GM12864 (cell line): Measurements from ENCODE around the gene PCNX1.

Experiments
- DNase-seq: peaks from one replicate; pipeline ENCODE4 v3.0.0-alpha.2; 2011; ENCODE audit warnings: low read depth
- H3K4me3 ChIP-seq: 2 replicates; pipeline ENCODE4 v1.5.1; 2011; ENCODE audit warnings: mild to moderate bottlenecking, low read depth, low read length, control low read depth
- TF ChIP-seq, protein P1 (sequence below): IDR thresholded peaks from 2 replicates; pipeline ENCODE4 v1.5.1; 2011; ENCODE audit warnings: low read depth, mild to moderate bottlenecking, moderate library complexity, low read length, control low read depth, inconsistent platforms; ENCODE audit errors: missing control alignments

The PCNX1 gene

DNA sequence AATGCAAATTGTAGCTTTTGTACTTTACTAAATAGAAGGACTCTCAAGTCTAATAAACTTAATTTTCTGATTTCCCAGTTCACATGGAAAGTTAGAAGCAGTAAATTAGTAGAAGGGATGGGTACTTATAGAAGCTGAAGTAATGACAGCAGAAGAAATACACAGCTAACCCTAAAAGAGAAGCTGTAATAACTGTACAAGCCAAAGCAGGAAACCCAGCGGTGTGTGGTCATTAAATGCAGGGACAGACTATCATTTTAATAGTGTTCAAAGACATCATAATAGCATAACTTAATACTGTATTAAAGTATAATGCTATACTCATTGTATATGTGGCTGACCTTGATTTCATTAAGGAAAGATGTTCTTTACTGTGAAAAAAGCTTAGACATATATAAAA lies 74.9 kb downstream of the PCNX1 start:
- no peak overlapping the region for H3K4me3 ChIP-seq
- no peak for DNase-seq
- TF ChIP-seq, protein P1, sequence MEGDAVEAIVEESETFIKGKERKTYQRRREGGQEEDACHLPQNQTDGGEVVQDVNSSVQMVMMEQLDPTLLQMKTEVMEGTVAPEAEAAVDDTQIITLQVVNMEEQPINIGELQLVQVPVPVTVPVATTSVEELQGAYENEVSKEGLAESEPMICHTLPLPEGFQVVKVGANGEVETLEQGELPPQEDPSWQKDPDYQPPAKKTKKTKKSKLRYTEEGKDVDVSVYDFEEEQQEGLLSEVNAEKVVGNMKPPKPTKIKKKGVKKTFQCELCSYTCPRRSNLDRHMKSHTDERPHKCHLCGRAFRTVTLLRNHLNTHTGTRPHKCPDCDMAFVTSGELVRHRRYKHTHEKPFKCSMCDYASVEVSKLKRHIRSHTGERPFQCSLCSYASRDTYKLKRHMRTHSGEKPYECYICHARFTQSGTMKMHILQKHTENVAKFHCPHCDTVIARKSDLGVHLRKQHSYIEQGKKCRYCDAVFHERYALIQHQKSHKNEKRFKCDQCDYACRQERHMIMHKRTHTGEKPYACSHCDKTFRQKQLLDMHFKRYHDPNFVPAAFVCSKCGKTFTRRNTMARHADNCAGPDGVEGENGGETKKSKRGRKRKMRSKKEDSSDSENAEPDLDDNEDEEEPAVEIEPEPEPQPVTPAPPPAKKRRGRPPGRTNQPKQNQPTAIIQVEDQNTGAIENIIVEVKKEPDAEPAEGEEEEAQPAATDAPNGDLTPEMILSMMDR, result no peak

DNA sequence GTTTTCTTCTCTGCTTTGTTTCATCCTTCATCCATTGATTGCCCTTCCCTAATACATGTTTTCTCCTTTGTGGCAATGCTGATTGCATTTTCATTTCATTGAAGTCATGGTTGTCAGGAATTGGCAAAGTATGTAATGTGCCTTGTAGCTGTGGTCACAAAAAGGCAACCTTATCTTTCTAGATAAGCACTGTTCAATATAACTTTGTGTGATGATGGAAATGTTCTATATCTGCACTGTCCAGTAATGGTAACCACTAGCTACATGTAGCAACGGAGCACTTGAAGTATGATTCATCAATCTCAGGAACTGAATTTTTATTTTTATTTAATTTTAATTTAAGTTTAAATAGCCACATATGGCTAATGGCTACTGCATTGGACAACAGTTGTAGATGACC lies 79.8 kb downstream of the PCNX1 start:
- no peak for DNase-seq
- no peak overlapping the region for H3K4me3 ChIP-seq
- TF ChIP-seq, protein P1, result no peak

DNA sequence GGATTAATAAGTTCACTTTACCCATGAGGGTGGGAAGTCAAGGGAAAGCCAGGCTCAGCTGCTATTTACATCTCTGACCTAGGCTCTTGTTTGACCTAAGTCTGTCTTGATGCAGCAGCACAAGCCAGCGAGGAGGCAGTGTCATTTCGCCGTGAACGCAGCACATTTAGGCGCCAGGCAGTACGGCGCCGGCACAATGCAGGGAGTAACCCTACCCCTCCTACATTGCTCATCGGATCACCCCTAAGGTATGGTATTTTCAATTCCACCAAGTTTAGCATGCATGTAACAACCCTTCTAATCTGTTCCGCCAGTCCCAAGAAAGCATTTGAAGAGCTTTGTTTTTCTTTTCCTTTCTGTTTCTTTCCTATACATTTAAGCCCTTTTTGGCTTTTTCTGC lies 81.2 kb downstream of the PCNX1 start:
- no peak overlapping the region for H3K4me3 ChIP-seq
- DNase-seq, result no peak
- TF ChIP-seq, protein P1, result no peak

DNA sequence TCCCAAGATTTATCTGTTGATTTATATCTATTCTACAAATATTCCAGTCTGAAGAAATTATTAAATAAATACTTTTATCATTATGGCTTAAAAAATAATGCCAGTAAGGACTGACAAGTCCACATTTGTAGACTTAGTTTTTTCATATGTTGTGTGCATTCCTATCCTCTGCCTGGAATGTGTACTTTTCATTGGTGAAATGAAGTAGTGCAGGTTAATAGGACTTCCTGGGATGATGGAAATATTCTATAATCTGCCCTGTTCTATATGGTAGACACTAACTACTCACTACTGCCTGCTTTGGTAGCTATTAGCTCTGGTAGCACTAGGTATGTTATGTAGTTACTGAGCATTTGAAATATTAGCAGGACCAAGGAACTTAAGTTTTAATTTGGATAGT lies 86.7 kb downstream of the PCNX1 start:
- no peak overlapping the region for H3K4me3 ChIP-seq
- TF ChIP-seq, protein P1, result no peak
- DNase-seq, result no peak

DNA sequence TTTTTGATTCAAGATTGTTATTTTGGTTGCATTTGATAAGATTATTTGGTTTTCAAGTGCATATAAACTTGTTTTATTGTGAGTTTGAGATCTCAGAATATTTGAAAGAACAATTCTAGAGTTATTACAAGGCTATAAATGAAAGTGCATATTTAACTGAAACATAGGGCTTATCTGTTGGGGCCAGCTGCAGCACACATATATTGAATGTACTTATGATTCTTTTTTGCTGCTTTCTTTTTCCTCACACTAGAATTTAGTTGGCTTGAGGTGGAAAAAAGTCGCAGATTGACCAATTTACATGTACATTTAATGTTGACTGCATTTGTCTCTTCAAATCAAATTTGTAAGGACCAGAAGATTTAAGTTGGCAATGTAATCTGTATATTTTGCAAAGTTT lies 88.0 kb downstream of the PCNX1 start:
- no peak for DNase-seq
- no peak overlapping the region for H3K4me3 ChIP-seq
- TF ChIP-seq, protein P1, result no peak

DNA sequence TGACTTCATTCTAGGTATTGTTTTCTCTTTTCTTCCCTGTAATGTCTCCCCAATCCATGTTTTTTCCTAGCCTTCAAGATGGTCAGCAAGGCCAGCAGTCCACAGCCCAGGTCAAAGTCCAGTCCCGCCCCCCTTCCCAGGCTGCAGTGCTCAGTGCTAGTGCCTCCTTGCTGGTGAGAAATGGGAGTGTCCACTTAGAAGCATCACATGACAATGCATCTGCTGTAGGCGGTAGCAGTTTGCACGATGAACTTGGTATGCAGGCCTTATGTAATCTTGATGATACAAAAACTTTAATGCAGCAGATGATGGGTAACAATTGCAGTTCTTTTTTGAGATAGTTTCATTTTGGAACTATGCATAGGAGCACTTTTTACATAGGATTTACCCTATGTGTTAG lies 88.4 kb downstream of the PCNX1 start:
- no peak overlapping the region for H3K4me3 ChIP-seq
- DNase-seq, result no peak
- TF ChIP-seq, protein P1, result no peak

DNA sequence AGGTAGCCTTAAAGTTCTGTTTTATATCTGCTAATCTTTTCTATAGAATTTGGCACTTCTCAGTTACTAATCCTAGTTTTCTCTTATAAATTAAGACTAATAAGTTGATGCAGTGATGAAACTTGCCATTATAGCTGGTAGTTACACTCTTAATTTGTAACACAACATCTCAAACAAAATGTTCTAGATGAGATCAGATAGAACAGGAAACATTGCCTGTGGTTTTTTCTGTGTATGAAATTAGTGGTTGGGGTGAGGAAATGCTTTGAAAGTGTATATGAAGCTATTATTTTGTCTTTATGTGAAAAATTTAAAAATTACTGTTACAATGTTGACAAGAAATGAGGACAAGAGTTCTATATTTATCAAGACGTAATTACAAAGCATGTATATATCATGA lies 91.9 kb downstream of the PCNX1 start:
- no peak for DNase-seq
- H3K4me3 ChIP-seq, result no peak overlapping the region
- TF ChIP-seq, protein P1, result no peak
